ENCODE data around the gene TIMM10B. TPM values are rescaled to one million over a fixed set of nuclear protein-coding genes. Genes with fewer than 3 reads are reported as not detected.

The TIMM10B gene
- total and polyA plus RNA-seq, 2 of the 13 experiments (the other 11 are each of a cell fraction or from before 2014, with no cell fraction given), result 34.9 to 39.5 TPM

DNA sequence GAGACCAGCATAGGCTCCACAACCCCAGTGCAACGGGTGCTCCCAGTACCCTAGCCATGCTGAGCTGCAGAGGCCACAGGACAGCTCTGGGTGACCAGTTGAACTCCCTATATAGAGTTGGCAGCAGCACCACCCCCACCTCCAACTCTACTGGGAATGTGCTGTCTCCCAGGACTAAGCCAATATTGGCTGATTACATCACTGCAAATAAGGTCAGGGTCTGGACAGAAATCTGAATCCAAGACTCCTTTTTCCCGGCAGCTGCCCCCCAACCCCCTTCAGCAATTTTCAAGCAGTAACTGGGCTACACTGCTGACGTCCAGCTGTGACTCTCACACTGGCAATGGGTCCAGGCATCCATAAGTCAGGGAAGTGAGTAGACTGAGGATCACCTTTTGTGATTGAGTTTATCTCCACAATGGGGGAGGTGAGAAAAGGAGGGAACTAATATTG lies 40.4 kb upstream of the TIMM10B start, which contains the start of gene HPX (continued):
- TF ChIP-seq, protein P1, sequence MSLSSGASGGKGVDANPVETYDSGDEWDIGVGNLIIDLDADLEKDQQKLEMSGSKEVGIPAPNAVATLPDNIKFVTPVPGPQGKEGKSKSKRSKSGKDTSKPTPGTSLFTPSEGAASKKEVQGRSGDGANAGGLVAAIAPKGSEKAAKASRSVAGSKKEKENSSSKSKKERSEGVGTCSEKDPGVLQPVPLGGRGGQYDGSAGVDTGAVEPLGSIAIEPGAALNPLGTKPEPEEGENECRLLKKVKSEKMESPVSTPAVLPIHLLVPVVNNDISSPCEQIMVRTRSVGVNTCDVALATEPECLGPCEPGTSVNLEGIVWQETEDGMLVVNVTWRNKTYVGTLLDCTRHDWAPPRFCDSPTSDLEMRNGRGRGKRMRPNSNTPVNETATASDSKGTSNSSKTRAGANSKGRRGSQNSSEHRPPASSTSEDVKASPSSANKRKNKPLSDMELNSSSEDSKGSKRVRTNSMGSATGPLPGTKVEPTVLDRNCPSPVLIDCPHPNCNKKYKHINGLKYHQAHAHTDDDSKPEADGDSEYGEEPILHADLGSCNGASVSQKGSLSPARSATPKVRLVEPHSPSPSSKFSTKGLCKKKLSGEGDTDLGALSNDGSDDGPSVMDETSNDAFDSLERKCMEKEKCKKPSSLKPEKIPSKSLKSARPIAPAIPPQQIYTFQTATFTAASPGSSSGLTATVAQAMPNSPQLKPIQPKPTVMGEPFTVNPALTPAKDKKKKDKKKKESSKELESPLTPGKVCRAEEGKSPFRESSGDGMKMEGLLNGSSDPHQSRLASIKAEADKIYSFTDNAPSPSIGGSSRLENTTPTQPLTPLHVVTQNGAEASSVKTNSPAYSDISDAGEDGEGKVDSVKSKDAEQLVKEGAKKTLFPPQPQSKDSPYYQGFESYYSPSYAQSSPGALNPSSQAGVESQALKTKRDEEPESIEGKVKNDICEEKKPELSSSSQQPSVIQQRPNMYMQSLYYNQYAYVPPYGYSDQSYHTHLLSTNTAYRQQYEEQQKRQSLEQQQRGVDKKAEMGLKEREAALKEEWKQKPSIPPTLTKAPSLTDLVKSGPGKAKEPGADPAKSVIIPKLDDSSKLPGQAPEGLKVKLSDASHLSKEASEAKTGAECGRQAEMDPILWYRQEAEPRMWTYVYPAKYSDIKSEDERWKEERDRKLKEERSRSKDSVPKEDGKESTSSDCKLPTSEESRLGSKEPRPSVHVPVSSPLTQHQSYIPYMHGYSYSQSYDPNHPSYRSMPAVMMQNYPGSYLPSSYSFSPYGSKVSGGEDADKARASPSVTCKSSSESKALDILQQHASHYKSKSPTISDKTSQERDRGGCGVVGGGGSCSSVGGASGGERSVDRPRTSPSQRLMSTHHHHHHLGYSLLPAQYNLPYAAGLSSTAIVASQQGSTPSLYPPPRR (CRISPR knock-in tag; IDR thresholded peaks at IDR 0.05; ENCODE audit: borderline replicate concordance), result peak; percentile 77; the same call in 1 of the 2 replicates
- TF ChIP-seq TGIF2 (CRISPR knock-in tag; IDR thresholded peaks at IDR 0.05), result no peak
- TF ChIP-seq ZEB1 (IDR thresholded peaks at IDR 0.05; ENCODE audit: insufficient replicate concordance, low read depth), result no peak
- TF ChIP-seq, protein P2, sequence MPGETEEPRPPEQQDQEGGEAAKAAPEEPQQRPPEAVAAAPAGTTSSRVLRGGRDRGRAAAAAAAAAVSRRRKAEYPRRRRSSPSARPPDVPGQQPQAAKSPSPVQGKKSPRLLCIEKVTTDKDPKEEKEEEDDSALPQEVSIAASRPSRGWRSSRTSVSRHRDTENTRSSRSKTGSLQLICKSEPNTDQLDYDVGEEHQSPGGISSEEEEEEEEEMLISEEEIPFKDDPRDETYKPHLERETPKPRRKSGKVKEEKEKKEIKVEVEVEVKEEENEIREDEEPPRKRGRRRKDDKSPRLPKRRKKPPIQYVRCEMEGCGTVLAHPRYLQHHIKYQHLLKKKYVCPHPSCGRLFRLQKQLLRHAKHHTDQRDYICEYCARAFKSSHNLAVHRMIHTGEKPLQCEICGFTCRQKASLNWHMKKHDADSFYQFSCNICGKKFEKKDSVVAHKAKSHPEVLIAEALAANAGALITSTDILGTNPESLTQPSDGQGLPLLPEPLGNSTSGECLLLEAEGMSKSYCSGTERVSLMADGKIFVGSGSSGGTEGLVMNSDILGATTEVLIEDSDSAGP (CRISPR knock-in tag; IDR thresholded peaks at IDR 0.05; ENCODE audit: borderline replicate concordance), result peak; percentile 41; the same call in 1 of the 2 replicates
- TF ChIP-seq FOXA1 (IDR thresholded peaks at IDR 0.05), result no peak
- peak; percentile 96 for TF ChIP-seq FOXA1 (CRISPR knock-in tag; IDR thresholded peaks at IDR 0.05)
- peak; percentile 96 for TF ChIP-seq GFI1 (CRISPR knock-in tag; IDR thresholded peaks at IDR 0.05; ENCODE audit: borderline replicate concordance)
- 0 out of 2 replicates have a peak, but pooled peaks have one; percentile 32 for TF ChIP-seq HOXA3 (CRISPR knock-in tag; IDR thresholded peaks at IDR 0.05)
- TF ChIP-seq KDM4B (CRISPR knock-in tag; IDR thresholded peaks at IDR 0.05), result peak; percentile 72; the same call in 1 of the 2 replicates
- TF ChIP-seq ZNF331 (CRISPR knock-in tag; IDR thresholded peaks at IDR 0.05), result peak; percentile 57; the same call in 1 of the 2 replicates
- TF ChIP-seq, protein P3, sequence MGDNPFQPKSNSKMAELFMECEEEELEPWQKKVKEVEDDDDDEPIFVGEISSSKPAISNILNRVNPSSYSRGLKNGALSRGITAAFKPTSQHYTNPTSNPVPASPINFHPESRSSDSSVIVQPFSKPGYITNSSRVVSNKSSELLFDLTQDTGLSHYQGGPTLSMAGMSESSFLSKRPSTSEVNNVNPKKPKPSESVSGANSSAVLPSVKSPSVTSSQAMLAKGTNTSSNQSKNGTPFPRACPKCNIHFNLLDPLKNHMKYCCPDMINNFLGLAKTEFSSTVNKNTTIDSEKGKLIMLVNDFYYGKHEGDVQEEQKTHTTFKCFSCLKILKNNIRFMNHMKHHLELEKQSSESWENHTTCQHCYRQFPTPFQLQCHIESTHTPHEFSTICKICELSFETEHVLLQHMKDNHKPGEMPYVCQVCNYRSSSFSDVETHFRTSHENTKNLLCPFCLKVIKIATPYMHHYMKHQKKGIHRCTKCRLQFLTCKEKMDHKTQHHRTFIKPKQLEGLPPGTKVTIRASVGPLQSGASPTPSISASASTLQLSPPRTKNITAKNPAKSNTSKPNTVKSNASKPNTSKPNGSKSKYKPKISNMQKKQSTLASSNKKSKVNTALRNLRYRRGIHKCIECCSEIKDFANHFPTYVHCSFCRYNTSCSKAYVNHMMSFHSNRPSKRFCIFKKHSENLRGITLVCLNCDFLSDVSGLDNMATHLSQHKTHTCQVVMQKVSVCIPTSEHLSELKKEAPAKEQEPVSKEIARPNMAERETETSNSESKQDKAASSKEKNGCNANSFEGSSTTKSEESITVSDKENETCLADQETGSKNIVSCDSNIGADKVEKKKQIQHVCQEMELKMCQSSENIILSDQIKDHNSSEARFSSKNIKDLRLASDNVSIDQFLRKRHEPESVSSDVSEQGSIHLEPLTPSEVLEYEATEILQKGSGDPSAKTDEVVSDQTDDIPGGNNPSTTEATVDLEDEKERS (CRISPR knock-in tag; IDR thresholded peaks at IDR 0.05), result peak; percentile 55; the same call in 1 of the 2 replicates
- TF ChIP-seq NR2F2 (IDR thresholded peaks at IDR 0.05; ENCODE audit: borderline replicate concordance, low read depth), result peak; percentile 72; the same call in 1 of the 2 replicates
- 0 out of 2 replicates have a peak, but pooled peaks have one; percentile 33 for TF ChIP-seq IRF2 (CRISPR knock-in tag; IDR thresholded peaks at IDR 0.05)
- TF ChIP-seq ZBTB7B (CRISPR knock-in tag; IDR thresholded peaks at IDR 0.05), result peak; percentile 71
- TF ChIP-seq, protein P4, sequence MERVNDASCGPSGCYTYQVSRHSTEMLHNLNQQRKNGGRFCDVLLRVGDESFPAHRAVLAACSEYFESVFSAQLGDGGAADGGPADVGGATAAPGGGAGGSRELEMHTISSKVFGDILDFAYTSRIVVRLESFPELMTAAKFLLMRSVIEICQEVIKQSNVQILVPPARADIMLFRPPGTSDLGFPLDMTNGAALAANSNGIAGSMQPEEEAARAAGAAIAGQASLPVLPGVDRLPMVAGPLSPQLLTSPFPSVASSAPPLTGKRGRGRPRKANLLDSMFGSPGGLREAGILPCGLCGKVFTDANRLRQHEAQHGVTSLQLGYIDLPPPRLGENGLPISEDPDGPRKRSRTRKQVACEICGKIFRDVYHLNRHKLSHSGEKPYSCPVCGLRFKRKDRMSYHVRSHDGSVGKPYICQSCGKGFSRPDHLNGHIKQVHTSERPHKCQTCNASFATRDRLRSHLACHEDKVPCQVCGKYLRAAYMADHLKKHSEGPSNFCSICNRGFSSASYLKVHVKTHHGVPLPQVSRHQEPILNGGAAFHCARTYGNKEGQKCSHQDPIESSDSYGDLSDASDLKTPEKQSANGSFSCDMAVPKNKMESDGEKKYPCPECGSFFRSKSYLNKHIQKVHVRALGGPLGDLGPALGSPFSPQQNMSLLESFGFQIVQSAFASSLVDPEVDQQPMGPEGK (CRISPR knock-in tag; IDR thresholded peaks at IDR 0.05), result peak; percentile 92
- peak; percentile 76 for TF ChIP-seq NR2F6 (IDR thresholded peaks at IDR 0.05)
- peak; percentile 82 for TF ChIP-seq NR2F6 (CRISPR knock-in tag; IDR thresholded peaks at IDR 0.05)
- peak; percentile 54; the same call in 1 of the 2 replicates for TF ChIP-seq ZNF263 (CRISPR knock-in tag; IDR thresholded peaks at IDR 0.05)
- peak; percentile 87 for TF ChIP-seq RARA (CRISPR knock-in tag; IDR thresholded peaks at IDR 0.05)
- peak; percentile 83; the same call in 1 of the 2 replicates for TF ChIP-seq ZNF644 (CRISPR knock-in tag; IDR thresholded peaks at IDR 0.05; ENCODE audit: low read depth)
- no peak for TF ChIP-seq ZNF124 (CRISPR knock-in tag; IDR thresholded peaks at IDR 0.05)
